ENCODE measurements around the gene C16orf87.
"Not testable (repeated sequence)": the region's sequence is repeated elsewhere in the genome, so short reads cannot be mapped to it uniquely, and the experiment has no call there.

DNA sequence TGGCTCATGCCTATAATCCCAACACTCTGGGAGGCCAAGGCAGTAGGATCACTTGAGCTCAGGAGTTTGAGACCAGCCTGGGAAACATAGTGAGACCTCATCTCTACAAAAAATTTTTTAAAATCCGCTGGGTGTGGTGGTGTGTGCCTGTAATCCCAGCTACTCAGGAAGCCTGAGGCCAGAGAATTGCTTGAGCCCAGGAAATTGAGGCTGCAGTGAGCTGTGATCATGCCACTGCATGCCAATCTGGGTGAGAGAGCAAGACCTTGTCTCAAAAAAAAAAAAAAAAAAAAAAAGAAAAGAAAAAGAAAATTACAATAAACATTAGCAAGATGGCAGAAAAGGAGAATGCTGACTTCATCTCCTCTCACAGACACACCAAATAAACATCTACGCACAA is 46.4 kb downstream of the C16orf87 start:
- not testable (repeated sequence) for TF ChIP-seq POLR2A (IDR thresholded peaks at IDR 0.05)
- TF ChIP-seq, protein P1, sequence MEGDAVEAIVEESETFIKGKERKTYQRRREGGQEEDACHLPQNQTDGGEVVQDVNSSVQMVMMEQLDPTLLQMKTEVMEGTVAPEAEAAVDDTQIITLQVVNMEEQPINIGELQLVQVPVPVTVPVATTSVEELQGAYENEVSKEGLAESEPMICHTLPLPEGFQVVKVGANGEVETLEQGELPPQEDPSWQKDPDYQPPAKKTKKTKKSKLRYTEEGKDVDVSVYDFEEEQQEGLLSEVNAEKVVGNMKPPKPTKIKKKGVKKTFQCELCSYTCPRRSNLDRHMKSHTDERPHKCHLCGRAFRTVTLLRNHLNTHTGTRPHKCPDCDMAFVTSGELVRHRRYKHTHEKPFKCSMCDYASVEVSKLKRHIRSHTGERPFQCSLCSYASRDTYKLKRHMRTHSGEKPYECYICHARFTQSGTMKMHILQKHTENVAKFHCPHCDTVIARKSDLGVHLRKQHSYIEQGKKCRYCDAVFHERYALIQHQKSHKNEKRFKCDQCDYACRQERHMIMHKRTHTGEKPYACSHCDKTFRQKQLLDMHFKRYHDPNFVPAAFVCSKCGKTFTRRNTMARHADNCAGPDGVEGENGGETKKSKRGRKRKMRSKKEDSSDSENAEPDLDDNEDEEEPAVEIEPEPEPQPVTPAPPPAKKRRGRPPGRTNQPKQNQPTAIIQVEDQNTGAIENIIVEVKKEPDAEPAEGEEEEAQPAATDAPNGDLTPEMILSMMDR (IDR thresholded peaks at IDR 0.05): not testable (repeated sequence)
